ENCODE data around the gene SGPP2. TPM values are rescaled to one million over a fixed set of nuclear protein-coding genes. Genes with fewer than 3 reads are reported as not detected.

SGPP2 gene
- polyA plus RNA-seq, 1 experiment, result not detected

- ChIA-PET CTCF (no interaction called here), POLR2A (no interaction called here)
Measured at GRCh38 chr2:222591661-222592060, 167.3 kb downstream of the SGPP2 start.

DNA sequence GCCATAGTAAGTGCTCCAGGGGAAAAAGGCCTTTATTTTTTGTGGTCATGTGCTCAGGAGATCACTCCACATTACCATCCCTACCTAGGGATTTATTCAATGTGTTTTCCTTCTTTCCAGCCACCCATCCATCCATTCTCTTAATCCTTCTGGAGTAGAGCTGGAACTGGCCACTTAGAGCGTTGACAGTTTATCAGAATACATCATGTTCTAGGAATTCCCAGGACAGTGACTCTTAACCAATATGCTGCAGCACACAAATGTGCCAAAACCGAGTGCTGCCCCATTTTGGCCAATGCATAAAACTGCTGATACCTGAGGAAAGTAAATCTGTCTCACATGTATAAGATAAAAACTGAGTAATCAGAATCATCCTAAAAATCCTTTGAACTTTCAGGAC lies 167.8 kb downstream of the SGPP2 start:
- TF ChIP-seq CTCF (IDR thresholded peaks at IDR 0.05; ENCODE audit: low read depth, low read length), result no peak
- no peak overlapping the region for H3K27ac ChIP-seq (ENCODE audit: low read depth, low read length)
- no peak overlapping the region for H3K4me3 ChIP-seq (ENCODE audit: low read depth, low read length)
- POLR2A ChIA-PET, result no interaction called here
- no peaks in the 10 kb centered on the region for H3K27me3 ChIP-seq (ENCODE audit: control insufficient read depth, insufficient read depth, low read length)
- H3K9me3 ChIP-seq (ENCODE audit: control insufficient read depth, insufficient read depth, low read length), result no peaks in the 10 kb centered on the region
- CTCF ChIA-PET, result interaction anchor here (0.6 to 2.2 kb wide), 2 partner anchors 70 to 567 kb away, joined by 3 to 7 read pairs; no protein-coding TSS in a partner anchor
- no peak for DNase-seq (ENCODE audit: low read depth, low spot score)

More at GRCh38 chr2:222591661-222592060, 167.3 kb downstream of the SGPP2 start:
- TF ChIP-seq CTCF (IDR thresholded peaks at IDR 0.05; ENCODE audit: low read depth, low read length), result no peak
- H3K4me3 ChIP-seq (ENCODE audit: low read depth, low read length), result no peak overlapping the region
- DNase-seq (ENCODE audit: low read depth, low spot score), result no peak
- H3K27me3 ChIP-seq (ENCODE audit: control insufficient read depth, insufficient read depth, low read length), result no peaks in the 10 kb centered on the region
- H3K9me3 ChIP-seq (ENCODE audit: control insufficient read depth, insufficient read depth, low read length), result no peaks in the 10 kb centered on the region
- H3K27ac ChIP-seq (ENCODE audit: low read depth, low read length), result no peak overlapping the region

GRCh38 chr2:222594679-222595078 lies 170.3 kb downstream of the SGPP2 start:
- H3K27me3 ChIP-seq (ENCODE audit: control insufficient read depth, insufficient read depth, low read length), result no peaks in the 10 kb centered on the region
- ChIA-PET CTCF (interaction anchor here (1.3 to 2.0 kb wide), 7 partner anchors 12 to 557 kb away, joined by 4 to 7 read pairs (median 6); no protein-coding TSS in a partner anchor), POLR2A (no interaction called here)
- DNase-seq (ENCODE audit: low read depth, low spot score), result peak; percentile 30
- no peak overlapping the region for H3K27ac ChIP-seq (ENCODE audit: low read depth, low read length)
- H3K4me3 ChIP-seq (ENCODE audit: low read depth, low read length), result no peak overlapping the region
- TF ChIP-seq CTCF (IDR thresholded peaks at IDR 0.05; ENCODE audit: low read depth, low read length), result no peak
- H3K9me3 ChIP-seq (ENCODE audit: control insufficient read depth, insufficient read depth, low read length), result no peaks in the 10 kb centered on the region

DNA sequence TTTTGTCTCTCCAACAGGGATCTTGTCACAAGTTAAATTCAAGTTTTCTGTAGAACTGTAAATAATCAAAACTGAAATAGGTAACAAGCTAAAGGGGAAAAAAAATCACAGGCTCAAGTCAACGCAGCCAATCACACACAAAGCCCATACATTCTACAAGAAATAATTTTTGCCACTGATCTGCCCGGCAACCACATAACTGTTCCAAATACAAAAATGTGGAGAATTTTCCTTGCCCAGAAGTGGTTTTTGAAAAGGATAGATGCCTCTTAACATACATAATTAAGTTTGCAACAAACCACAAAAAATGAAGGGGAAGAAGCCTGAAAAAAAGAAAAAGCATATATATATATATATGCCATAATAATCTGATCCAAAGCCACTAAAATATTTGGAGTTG lies 171.2 kb downstream of the SGPP2 start:
- no peak for TF ChIP-seq CTCF (IDR thresholded peaks at IDR 0.05; ENCODE audit: low read depth, low read length)
- CTCF ChIA-PET, result interaction anchor here (1.3 to 1.7 kb wide), 5 partner anchors 17 to 557 kb away, joined by 4 to 7 read pairs (median 6); no protein-coding TSS in a partner anchor
- POLR2A ChIA-PET, result no interaction called here

GRCh38 chr2:222598611-222599010 lies 174.3 kb downstream of the SGPP2 start:
- Histone ChIP-seq H3K27ac (ENCODE audit: low read depth, low read length) (no peak overlapping the region), H3K9me3 (ENCODE audit: control insufficient read depth, insufficient read depth, low read length) (no peaks in the 10 kb centered on the region), H3K4me3 (ENCODE audit: low read depth, low read length) (no peak overlapping the region), H3K27me3 (ENCODE audit: control insufficient read depth, insufficient read depth, low read length) (no peaks in the 10 kb centered on the region)
- POLR2A ChIA-PET, result no interaction called here
- CTCF ChIA-PET, result interaction anchor here (0.9 to 1.0 kb wide), 2 partner anchors 15 to 36 kb away, joined by 3 to 4 read pairs; no protein-coding TSS in a partner anchor
- no peak for TF ChIP-seq CTCF (IDR thresholded peaks at IDR 0.05; ENCODE audit: low read depth, low read length)
- DNase-seq (ENCODE audit: low read depth, low spot score), result no peak

More for the DNA sequence above, 171.2 kb downstream of the SGPP2 start:
- Histone ChIP-seq H3K27ac (ENCODE audit: low read depth, low read length) (no peak overlapping the region), H3K27me3 (ENCODE audit: control insufficient read depth, insufficient read depth, low read length) (no peaks in the 10 kb centered on the region), H3K4me3 (ENCODE audit: low read depth, low read length) (no peak overlapping the region), H3K9me3 (ENCODE audit: control insufficient read depth, insufficient read depth, low read length) (no peaks in the 10 kb centered on the region)
- no peak for DNase-seq (ENCODE audit: low read depth, low spot score)

Data from AG04450 (cell line).